ENCODE data around the gene EPS15.
"Not testable (repeated sequence)": the region's sequence is repeated elsewhere in the genome, so short reads cannot be mapped to it uniquely, and the experiment has no call there.

EPS15 gene

GRCh38 chr1:51329443-51330325 is 189.4 kb downstream of the EPS15 start:
- DNase-seq, result no peak

DNA sequence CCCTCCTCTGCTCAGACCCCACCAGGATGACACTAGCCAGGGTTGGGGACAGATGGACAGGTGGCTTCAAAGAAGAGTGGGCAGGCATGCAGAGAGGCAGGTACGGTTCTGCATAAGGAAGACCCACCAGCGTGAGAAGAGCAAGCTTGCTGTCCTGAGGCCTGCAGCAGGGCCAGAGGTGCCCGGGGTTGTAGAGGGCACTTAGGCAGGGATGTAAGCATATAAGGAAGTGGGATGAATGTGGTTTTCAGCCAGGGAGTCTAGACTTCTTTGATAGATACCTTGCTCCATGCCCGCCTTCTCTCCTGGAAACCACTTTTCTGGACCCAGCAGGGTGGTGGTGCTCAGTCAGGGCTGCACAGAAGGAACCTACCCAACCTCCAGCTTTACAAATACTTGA is 190.1 kb downstream of the EPS15 start:
- no peak for DNase-seq

- no peak for DNase-seq
Measured at GRCh38 chr1:51328279-51328678, 190.8 kb downstream of the EPS15 start.

GRCh38 chr1:51327386-51327785 is 191.7 kb downstream of the EPS15 start:
- DNase-seq, result no peak

- no peak for DNase-seq
Measured at GRCh38 chr1:51326839-51327238, 192.2 kb downstream of the EPS15 start.

GRCh38 chr1:51325878-51326755 is 192.9 kb downstream of the EPS15 start:
- DNase-seq, result no peak

- no peak for DNase-seq
Measured at GRCh38 chr1:51325391-51325790, 193.7 kb downstream of the EPS15 start.

- not testable (repeated sequence) for DNase-seq
Measured at GRCh38 chr1:51325011-51325385, 194.1 kb downstream of the EPS15 start.

GRCh38 chr1:51324251-51325010 is 194.6 kb downstream of the EPS15 start:
- DNase-seq, result no peak

GRCh38 chr1:51323778-51324177 is 195.3 kb downstream of the EPS15 start:
- DNase-seq, result no peak

- no peak for DNase-seq
Measured at GRCh38 chr1:51322417-51323101, 196.5 kb downstream of the EPS15 start.

GRCh38 chr1:51321924-51322280 is 197.2 kb downstream of the EPS15 start:
- DNase-seq, result no peak

DNA sequence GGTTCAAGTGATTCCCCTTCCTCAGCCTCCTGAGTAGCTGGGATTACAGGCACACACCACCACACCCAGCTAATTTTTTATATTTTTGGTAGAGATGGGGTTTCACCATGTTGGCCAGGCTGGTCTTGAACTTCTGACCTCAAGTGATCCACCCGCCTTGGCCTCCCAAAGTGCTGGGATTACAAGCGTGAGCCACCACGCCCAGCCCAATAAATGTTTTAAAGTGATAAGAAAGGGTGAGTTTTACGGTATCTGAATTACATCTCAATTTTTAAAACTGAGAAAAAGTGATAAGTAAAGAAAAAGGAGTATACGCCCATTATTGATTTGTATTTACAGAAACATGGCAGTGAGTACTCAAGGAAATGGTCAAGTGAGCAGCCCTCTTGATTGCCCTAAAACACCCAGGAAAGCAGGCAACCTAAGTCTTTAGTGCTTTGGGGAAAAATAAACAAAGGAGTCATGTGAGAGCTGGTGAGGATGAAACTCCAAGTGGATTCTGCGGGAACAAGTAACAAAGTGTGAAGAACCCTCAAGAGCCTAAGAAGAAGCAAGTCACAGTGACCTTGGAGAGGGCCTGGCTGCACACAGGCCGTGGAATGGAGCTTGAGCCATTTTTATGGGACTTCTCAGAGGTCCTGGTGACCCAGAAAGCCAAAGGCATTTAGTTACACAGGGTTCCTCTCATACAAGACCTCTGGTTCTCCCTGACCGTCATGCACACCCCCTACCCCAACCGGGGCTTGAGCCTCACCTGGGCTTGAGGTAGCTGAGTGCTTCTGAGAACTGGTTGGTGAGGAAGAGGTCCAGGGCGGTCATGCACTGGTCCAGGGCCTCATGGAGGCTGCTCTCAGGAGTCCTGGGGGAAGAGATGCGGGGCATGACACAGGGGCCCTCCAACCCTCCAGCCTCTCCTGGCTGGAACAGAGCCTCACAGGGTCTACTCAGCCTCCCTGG is 197.8 kb downstream of the EPS15 start:
- DNase-seq, result no peak

DNA sequence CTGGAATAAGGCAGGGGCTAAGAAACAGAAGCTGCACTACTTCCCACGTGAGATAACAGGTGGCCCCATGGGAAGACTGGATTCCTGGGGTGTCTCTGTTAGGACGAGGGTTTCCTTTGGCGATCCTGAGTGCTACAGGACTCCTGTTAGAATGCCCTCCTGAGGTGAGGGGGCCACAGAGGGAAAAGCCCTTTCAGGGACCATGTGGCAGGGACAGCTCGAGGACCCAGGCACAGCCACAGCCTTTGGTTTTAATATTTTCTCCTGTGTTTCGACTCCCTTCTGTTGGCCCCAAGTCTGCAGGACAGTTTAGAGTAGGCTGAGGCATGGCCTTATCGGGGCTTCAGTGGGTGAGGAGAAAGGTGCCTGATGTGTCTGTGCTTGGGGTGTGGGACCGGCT is 201.3 kb downstream of the EPS15 start:
- DNase-seq, result no peak

DNA sequence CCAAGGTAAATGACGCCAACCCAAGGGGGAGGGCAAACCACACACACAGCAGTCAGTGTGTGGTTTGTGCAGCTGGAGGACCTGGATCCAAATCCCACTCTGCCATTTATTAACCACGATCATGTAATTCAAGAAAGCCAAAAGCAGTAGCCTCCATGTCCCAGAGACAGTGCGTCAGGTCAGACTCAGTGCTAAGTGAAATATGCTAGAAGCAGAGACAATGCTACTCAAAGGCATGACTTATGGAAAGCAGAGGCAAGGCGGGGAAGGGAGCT is 202.3 kb downstream of the EPS15 start:
- no peak for DNase-seq

GRCh38 chr1:51316113-51316845 is 202.8 kb downstream of the EPS15 start:
- DNase-seq, result no peak

GRCh38 chr1:51314974-51315373 is 204.1 kb downstream of the EPS15 start:
- no peak for DNase-seq

DNA sequence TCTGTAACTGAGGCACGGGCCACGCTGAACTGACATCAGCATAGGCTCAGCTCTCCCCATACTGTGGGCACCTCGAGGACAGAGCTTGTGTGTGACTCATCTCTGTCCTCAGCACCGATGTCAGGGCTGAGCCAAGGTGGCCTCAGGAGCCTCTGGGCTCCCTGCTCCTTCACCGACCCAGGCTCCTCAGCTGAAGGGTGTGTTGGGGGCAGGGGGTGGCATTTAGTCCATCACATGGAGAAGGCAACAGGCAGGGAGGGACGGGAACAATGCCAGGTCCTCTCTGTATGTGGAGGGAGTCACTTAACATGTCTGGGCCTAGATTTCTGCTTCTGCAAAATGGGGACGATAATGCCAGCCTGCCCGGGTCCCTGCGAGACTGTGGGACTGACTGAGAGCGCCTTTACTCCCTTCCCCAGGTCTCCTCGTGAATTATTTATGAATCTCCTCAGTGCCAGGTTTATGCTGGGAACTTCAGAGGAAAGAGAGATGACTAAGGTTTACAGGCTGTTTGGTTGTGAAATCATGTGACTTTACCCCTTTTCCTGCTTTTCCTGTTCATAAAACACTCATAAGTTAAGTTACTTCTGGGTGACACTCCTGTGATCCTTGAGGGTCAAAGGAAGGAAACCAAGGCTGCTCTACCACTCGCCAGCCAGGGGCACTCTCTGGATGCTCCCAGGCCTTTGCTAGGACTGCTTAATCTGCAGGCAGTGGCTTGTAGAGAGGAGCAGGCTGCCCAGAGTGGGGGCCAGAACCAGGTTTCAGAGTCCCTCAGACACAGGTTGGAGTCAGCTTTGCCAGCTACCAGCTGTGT is 204.9 kb downstream of the EPS15 start:
- no peak for DNase-seq

- DNase-seq, result no peak
Measured at GRCh38 chr1:51313268-51313852, 205.7 kb downstream of the EPS15 start.

DNA sequence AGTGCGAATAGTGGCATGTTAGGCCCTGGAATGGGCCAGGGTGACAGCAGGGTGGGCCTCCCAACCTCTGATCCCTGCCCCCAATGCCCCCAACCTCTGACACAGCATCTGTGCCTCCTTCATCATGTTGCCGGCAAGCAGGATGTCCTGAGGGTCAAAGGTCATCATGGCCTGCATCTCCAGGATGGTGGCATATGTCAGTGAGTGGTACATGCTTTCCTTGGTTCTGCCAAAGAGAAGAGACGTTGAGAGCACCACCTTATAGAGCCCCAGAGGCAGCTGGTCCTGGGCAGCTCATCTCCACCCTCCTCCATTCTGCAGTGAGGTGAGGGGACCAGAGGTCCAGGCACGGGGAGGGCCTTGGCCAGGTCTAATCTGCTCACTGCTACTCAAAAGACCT is 206.3 kb downstream of the EPS15 start:
- DNase-seq, result no peak

Measured in femur (tissue), 1 donor.